IMR-90 (cell line): Measurements from ENCODE around the gene PANX1. TPM values are rescaled to one million over a fixed set of nuclear protein-coding genes. Genes with fewer than 3 reads are reported as not detected.

ENCODE experiments used
- ATAC-seq: fragments of 200-7000 bp; cut with Tn5 transposase; 2 replicates; pipeline ENCODE4 v1.9.1; 2020; ENCODE audit warnings: low read depth, mild to moderate bottlenecking, moderate library complexity
- BruUV-seq: library from RNA; stranded (reverse); fragments of 400-500 nt; replicated peaks from 2 replicates; lab custom pipeline; 2021; lab: Mats Ljungman, UMichigan
- CTCF ChIA-PET: fragments of 300-600 bp; formaldehyde crosslinking; extraction: SDS; loops from one replicate; lab custom pipeline; 2021; ENCODE audit warnings: antibody characterized with exemption; lab: Yijun Ruan, JAX
- POLR2A ChIA-PET: fragments of 300-600 bp; sonication (Branson Sonifier 250); formaldehyde crosslinking; loops from one replicate; lab custom pipeline; 2022; ENCODE audit warnings: antibody characterized with exemption; ENCODE audit not compliant: unreplicated experiment; lab: Charles Lee
- DNase-seq: peaks from one replicate; pipeline ENCODE4 v3.0.0; 2013
- H2AFZ ChIP-seq: replicated peaks from 2 replicates; pipeline ENCODE3; 2013; ENCODE audit warnings: low read length, mild to moderate bottlenecking; ENCODE audit not compliant: poor library complexity
- H2AK5ac ChIP-seq: 2 replicates; pipeline ENCODE4 v1.6.1; 2013; ENCODE audit warnings: low read depth, low read length, inconsistent platforms
- H2AK9ac ChIP-seq: replicated peaks from 2 replicates; pipeline ENCODE3; 2013; ENCODE audit warnings: mild to moderate bottlenecking, low read depth, low read length, moderate library complexity; ENCODE audit not compliant: poor library complexity
- H2BK120ac ChIP-seq: 2 replicates; pipeline ENCODE4 v1.6.1; 2013; ENCODE audit warnings: low read depth, low read length, inconsistent platforms
- H2BK15ac ChIP-seq: 3 replicates; pipeline ENCODE4 v1.6.1; 2013; ENCODE audit warnings: low read depth, low read length, inconsistent platforms
- H2BK20ac ChIP-seq: 2 replicates; pipeline ENCODE4 v1.6.1; 2013; ENCODE audit warnings: low read depth, mild to moderate bottlenecking, inconsistent platforms, low read length, moderate library complexity
- H2BK5ac ChIP-seq: 2 replicates; pipeline ENCODE4 v1.6.1; 2013; ENCODE audit warnings: mild to moderate bottlenecking, low read depth, low read length, inconsistent platforms; ENCODE audit not compliant: poor library complexity, severe bottlenecking
- H3K14ac ChIP-seq: replicated peaks from 2 replicates; pipeline ENCODE4 v1.6.1; 2013; ENCODE audit warnings: low read depth, low read length, inconsistent platforms
- H3K18ac ChIP-seq: 2 replicates; pipeline ENCODE4 v1.6.1; 2013; ENCODE audit warnings: low read depth, low read length, control low read depth
- H3K23ac ChIP-seq: 2 replicates; pipeline ENCODE4 v1.6.1; 2013; ENCODE audit warnings: low read depth, low read length, inconsistent platforms
- H3K27ac ChIP-seq: 2 replicates; pipeline ENCODE4 v1.5.1; 2013; ENCODE audit warnings: mild to moderate bottlenecking, control low read depth, low read length; ENCODE audit not compliant: insufficient read depth
- H3K27me3 ChIP-seq: 2 replicates; pipeline ENCODE4 v1.6.1; 2013; ENCODE audit warnings: low read length; ENCODE audit not compliant: control insufficient read depth, insufficient read depth
- H3K36me3 ChIP-seq: 2 replicates; pipeline ENCODE4 v1.6.1; 2013; ENCODE audit warnings: low read length, mixed read lengths; ENCODE audit not compliant: control insufficient read depth, insufficient read depth
- H3K4ac ChIP-seq: 2 replicates; pipeline ENCODE4 v1.6.1; 2013; ENCODE audit warnings: low read depth, low read length, inconsistent platforms
- H3K4me1 ChIP-seq: 2 replicates; pipeline ENCODE4 v1.6.1; 2013; ENCODE audit warnings: low read length, mixed read lengths; ENCODE audit not compliant: control insufficient read depth, insufficient read depth
- H3K4me2 ChIP-seq: 2 replicates; pipeline ENCODE4 v1.6.1; 2013; ENCODE audit warnings: low read depth, mild to moderate bottlenecking, control low read depth, low read length, moderate library complexity
- H3K4me3 ChIP-seq: 2 replicates; pipeline ENCODE4 v1.5.1; 2013; ENCODE audit warnings: low read depth, mild to moderate bottlenecking, control low read depth, low read length, moderate library complexity; ENCODE audit not compliant: insufficient read depth
- H3K56ac ChIP-seq: 2 replicates; pipeline ENCODE4 v1.6.1; 2013; ENCODE audit warnings: low read length, inconsistent platforms; ENCODE audit not compliant: insufficient read depth; ENCODE audit errors: extremely low read depth
- H3K79me1 ChIP-seq, 2 experiments: 2 replicates each; pipeline ENCODE4 v1.6.1; 2013; ENCODE audit warnings: low read length in 2 of 2, inconsistent platforms in 1 of 2, low read depth in 1 of 2
- H3K9ac ChIP-seq: 2 replicates; pipeline ENCODE4 v1.6.1; 2013; ENCODE audit warnings: low read depth, low read length, control low read depth
- H3K9me1 ChIP-seq: 2 replicates; pipeline ENCODE4 v1.6.1; 2013; ENCODE audit warnings: low read length, inconsistent platforms; ENCODE audit not compliant: insufficient read depth
- H3K9me3 ChIP-seq: 2 replicates; pipeline ENCODE4 v1.6.1; 2013; ENCODE audit warnings: low read length; ENCODE audit not compliant: control insufficient read depth, insufficient read depth
- H4K20me1 ChIP-seq: 2 replicates; pipeline ENCODE4 v1.6.1; 2013; ENCODE audit warnings: low read length, inconsistent platforms; ENCODE audit not compliant: insufficient read depth
- H4K5ac ChIP-seq: 2 replicates; pipeline ENCODE4 v1.6.1; 2013; ENCODE audit warnings: mild to moderate bottlenecking, low read depth, low read length, control low read depth
- H4K8ac ChIP-seq, 2 experiments: 2 replicates each; pipeline ENCODE4 v1.6.1; 2013; ENCODE audit warnings: low read depth in 2 of 2, low read length in 2 of 2, control low read depth in 1 of 2, inconsistent platforms in 1 of 2
- H4K91ac ChIP-seq: 2 replicates; pipeline ENCODE4 v1.6.1; 2013; ENCODE audit warnings: low read depth, low read length, inconsistent platforms; ENCODE audit not compliant: insufficient read depth
- BHLHE40 ChIP-seq: fragments of 150-350 bp; IDR thresholded peaks from 2 replicates; pipeline ENCODE4 v1.6.1; 2016; ENCODE audit warnings: mild to moderate bottlenecking, low read depth, low read length
- CHD1 ChIP-seq: IDR thresholded peaks from 2 replicates; pipeline ENCODE4 v1.6.1; 2012; ENCODE audit warnings: low read depth, low read length, improper control_type of control experiment
- MXI1 ChIP-seq: IDR thresholded peaks from 2 replicates; pipeline ENCODE4 v1.6.1; 2012; ENCODE audit warnings: low read depth, mild to moderate bottlenecking, low read length, moderate library complexity, borderline replicate concordance
- RFX5 ChIP-seq: IDR thresholded peaks from 2 replicates; pipeline ENCODE4 v1.8.0; 2012; ENCODE audit warnings: low read depth, mild to moderate bottlenecking, low read length, moderate library complexity
- WGBS, 2 experiments: methylation state at CpG; one replicate each; pipeline versions ENCODE4 v1.1.5 to v1.1.7; 2013; ENCODE audit warnings: missing lambda C conversion rate in 2 of 2; ENCODE audit not compliant: insufficient read length in 1 of 2; ENCODE audit errors: extremely low coverage in 2 of 2; 5-methylcytosine and 5-hydroxymethylcytosine counted together
- dilution Hi-C: fragments of 300-500 bp; cut with HindIII; formaldehyde crosslinking; loops from one replicate; pipeline ENCODE4 v1.14.3; 2018; ENCODE audit warnings: low sequenced_read_pairs; ENCODE audit not compliant: unreplicated experiment
- in situ Hi-C: fragments of 300-500 bp; cut with MboI; formaldehyde crosslinking; loops from 3 replicates; pipeline ENCODE4 v1.14.3; 2019; ENCODE audit warnings: low sequenced_read_pairs, inconsistent platforms, mixed read lengths
- intact Hi-C: fragments of 100-400 bp; cut with micrococcal nuclease; formaldehyde crosslinking; loops from 2 replicates; pipeline ENCODE4 v1.10.0; 2022
- polyA plus RNA-seq, 3 experiments: library from polyadenylated mRNA; depleted of rRNA; stranded (reverse); fragments of >200 nt; gene quantifications; 2 replicates each; pipeline ENCODE4 v1.2.3, GENCODE V29; 2012; ENCODE audit warnings: low replicate concordance in 1 of 3
- total RNA-seq: library from RNA; depleted of rRNA; stranded (reverse); fragments of >200 nt; gene quantifications from 2 replicates; pipeline ENCODE4 v1.2.3, GENCODE V29; 2012

Gene PANX1
- total and polyA plus RNA-seq, 2 of the 4 experiments (the other 2 are of a cell fraction) = 29.8 to 70.8 TPM

DNA sequence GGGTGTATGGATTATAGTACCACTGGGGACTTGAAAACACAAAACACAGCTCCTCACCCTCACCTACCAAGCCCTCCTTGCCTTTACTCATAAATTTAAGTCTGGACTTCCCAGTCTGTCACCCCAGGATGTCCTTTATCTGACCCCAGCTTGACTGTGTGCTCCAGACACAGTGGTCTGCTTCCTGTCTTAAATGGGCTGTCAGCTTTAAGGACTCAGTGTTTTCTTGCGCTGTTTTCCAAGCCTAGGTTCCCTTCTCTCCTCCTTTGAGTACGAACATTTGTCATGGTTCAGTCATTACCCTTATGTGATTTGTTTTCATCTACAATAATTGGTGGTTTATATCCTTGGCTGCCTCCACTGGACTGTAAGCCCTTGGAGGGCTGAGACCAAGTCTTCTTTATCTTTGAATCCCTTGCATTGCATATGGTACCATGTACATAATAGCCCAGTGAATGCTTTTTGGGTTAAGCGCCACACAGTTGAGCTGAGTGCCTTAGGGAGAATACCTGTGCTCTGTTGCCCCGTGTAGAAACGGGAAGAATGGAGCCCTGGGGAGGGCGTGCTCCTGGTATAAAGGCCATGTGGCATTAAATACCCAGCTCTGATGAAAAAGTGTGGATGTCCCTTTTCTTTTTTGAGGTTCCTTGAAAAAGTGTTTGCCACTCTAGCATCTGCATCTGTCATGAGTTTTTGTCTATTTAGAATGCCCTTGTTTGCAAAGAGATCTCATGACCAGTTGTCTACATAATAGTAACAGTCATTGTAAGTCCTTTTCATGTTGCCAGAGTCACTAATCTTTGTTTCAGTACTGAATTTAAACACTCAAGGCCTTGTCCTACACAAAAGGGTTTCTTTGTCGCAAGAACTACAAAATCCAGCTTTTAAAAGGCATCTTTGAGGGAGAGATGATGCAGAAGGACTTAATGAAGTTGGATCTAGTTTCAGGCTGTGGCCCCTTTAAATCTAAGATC lies 14.0 kb downstream of the PANX1 start (continued):
- TF ChIP-seq MXI1 = no peak
- no peak for TF ChIP-seq BHLHE40
- TF ChIP-seq CHD1 = no peak

DNA sequence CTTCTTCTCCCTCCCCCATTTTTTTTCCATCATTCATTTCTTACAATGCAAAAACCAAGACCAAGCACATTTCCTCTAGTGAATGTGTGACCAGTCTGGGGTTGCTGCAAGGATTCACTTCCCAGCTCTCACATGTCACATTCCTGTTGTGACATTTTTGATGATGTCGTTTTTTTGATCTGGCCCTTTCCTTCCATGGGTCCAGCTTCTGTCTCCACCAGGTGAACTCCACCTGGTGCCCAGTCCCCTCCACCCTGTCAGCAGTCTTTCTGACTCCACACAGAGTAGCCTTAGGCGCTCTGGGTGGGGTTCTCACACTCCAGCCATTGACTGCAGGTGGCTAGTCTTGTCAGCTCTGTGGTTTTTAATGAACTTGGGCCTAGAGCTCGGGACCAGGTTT lies 15.6 kb downstream of the PANX1 start:
- Histone ChIP-seq H2AFZ (no peak overlapping the region), H3K18ac (no peak overlapping the region), H3K79me1 (peaks cover 44 to 85% of the 10 kb centered on the region in 2 experiments), H3K4me3 (no peak overlapping the region), H4K91ac (no peak overlapping the region), H4K20me1 (peaks cover 60% of the 10 kb centered on the region), H2BK120ac (no peak overlapping the region), H3K9me1 (peaks cover 36% of the 10 kb centered on the region), H2BK5ac (no peak overlapping the region), H3K4ac (no peak overlapping the region; the same call in 1 of the 2 replicates), H3K4me1 (peaks cover 30% of the 10 kb centered on the region), H4K5ac (no peak overlapping the region), H2AK9ac (no peak overlapping the region), H3K36me3 (no peaks in the 10 kb centered on the region), H3K27ac (no peak overlapping the region), H3K14ac (no peak overlapping the region), H2AK5ac (no peak overlapping the region), H2BK20ac (no peak overlapping the region), H3K9ac (no peak overlapping the region), H4K8ac (no peak overlapping the region), H3K56ac (no peak overlapping the region), H2BK15ac (no peak overlapping the region), H3K23ac (no peak overlapping the region), H3K9me3 (no peaks in the 10 kb centered on the region), H3K27me3 (no peaks in the 10 kb centered on the region), H3K4me2 (no peak overlapping the region)
- no peak for TF ChIP-seq RFX5
- 80% methylated on average over 1 of the region's 3 CpGs; no CpG with 5 or more reads in 1 of the 2 experiments for WGBS, 2 experiments
- no peak for ATAC-seq
- ChIA-PET POLR2A (interaction anchor here (0.6 kb wide), 1 partner anchor 8 kb away, joined by 3 read pairs; no protein-coding TSS in a partner anchor), CTCF (interaction anchor here (0.6 kb wide), 1 partner anchor 9 kb away, joined by 3 read pairs; no protein-coding TSS in a partner anchor)
- in situ Hi-C loops (loop anchor here (25.0 kb wide), 3 partner anchors 618 to 1132 kb away; partner anchors contain the start of gene AMOTL1), intact Hi-C loops (no loop called here), dilution Hi-C loops (no loop called here)
- BruUV-seq = no TSS peak
- no peak for DNase-seq
